Limb (tissue), 2 donors: ENCODE results near the gene RASIP1.
A peak's percentile ranks its signal among the peaks of the same experiment; 100 is the strongest.

Source experiments
- DNase-seq, 2 donors: peaks; one replicate each; pipeline ENCODE4 v3.0.0-alpha.2; 2016; ENCODE audit errors: extremely low spot score in 2 of 2

The RASIP1 gene

GRCh38 chr19:48674216-48674809 lies 66.1 kb downstream of the RASIP1 start:
- no peak for DNase-seq

GRCh38 chr19:48673436-48674100 lies 66.8 kb downstream of the RASIP1 start:
- DNase-seq: no peak

- DNase-seq: no peak
Measured at GRCh38 chr19:48672994-48673393, 67.4 kb downstream of the RASIP1 start, which contains the start of gene NTN5. TSS of gene NTN5 (minus strand) at chr19:48673017. CDS start at chr19:48670986, 2,031 bp downstream.

- DNase-seq: no peak
Measured at GRCh38 chr19:48671446-48671995, 68.9 kb downstream of the RASIP1 start.

- peak in 1 of 2 donors; percentile 13 for DNase-seq
Measured at GRCh38 chr19:48670699-48671445, 69.5 kb downstream of the RASIP1 start.
